ENCODE measurements around the gene PAX5.

The PAX5 gene

GRCh38 chr9:36924071-36924470, 110.0 kb downstream of the PAX5 start:
- Histone ChIP-seq H3K79me2 (ENCODE audit: insufficient read depth, low read depth) (no peaks in the 10 kb centered on the region), H3K4me1 (ENCODE audit: low read depth, poor library complexity, severe bottlenecking) (no peaks in the 10 kb centered on the region), H3K36me3 (ENCODE audit: insufficient read depth) (no peaks in the 10 kb centered on the region), H3K27ac (no peak overlapping the region), H2AFZ (ENCODE audit: low read depth) (no peak overlapping the region), H3K4me3 (IDR thresholded peaks at IDR 0.05; ENCODE audit: insufficient read depth, low read depth, low read length) (no peak overlapping the region), H3K27me3 (ENCODE audit: insufficient read depth, low read depth) (no peaks in the 10 kb centered on the region), H4K20me1 (ENCODE audit: insufficient read depth) (no peaks in the 10 kb centered on the region), H3K9ac (no peak overlapping the region), H3K4me2 (no peak overlapping the region)
- TF ChIP-seq CTCF (conservative IDR thresholded peaks at IDR 0.05; ENCODE audit: low read depth, low read length): no peak

- Histone ChIP-seq H3K36me3 (ENCODE audit: insufficient read depth) (no peaks in the 10 kb centered on the region), H2AFZ (ENCODE audit: low read depth) (no peak overlapping the region), H3K4me3 (IDR thresholded peaks at IDR 0.05; ENCODE audit: insufficient read depth, low read depth, low read length) (no peak overlapping the region), H4K20me1 (ENCODE audit: insufficient read depth) (no peaks in the 10 kb centered on the region), H3K9ac (no peak overlapping the region), H3K4me1 (ENCODE audit: low read depth, poor library complexity, severe bottlenecking) (no peaks in the 10 kb centered on the region), H3K27ac (no peak overlapping the region), H3K79me2 (ENCODE audit: insufficient read depth, low read depth) (no peaks in the 10 kb centered on the region), H3K27me3 (ENCODE audit: insufficient read depth, low read depth) (no peaks in the 10 kb centered on the region), H3K4me2 (no peak overlapping the region)
- no peak for TF ChIP-seq CTCF (conservative IDR thresholded peaks at IDR 0.05; ENCODE audit: low read depth, low read length)
These were observed 110.9 kb downstream of the PAX5 start for GRCh38 chr9:36923025-36923625.

GRCh38 chr9:36922548-36922947, 111.5 kb downstream of the PAX5 start:
- no peak overlapping the region for H3K4me3 ChIP-seq (IDR thresholded peaks at IDR 0.05; ENCODE audit: insufficient read depth, low read depth, low read length)
- H4K20me1 ChIP-seq (ENCODE audit: insufficient read depth): no peaks in the 10 kb centered on the region
- H3K27me3 ChIP-seq (ENCODE audit: insufficient read depth, low read depth): no peaks in the 10 kb centered on the region
- no peaks in the 10 kb centered on the region for H3K36me3 ChIP-seq (ENCODE audit: insufficient read depth)
- no peaks in the 10 kb centered on the region for H3K4me1 ChIP-seq (ENCODE audit: low read depth, poor library complexity, severe bottlenecking)
- H3K9ac ChIP-seq: no peak overlapping the region
- no peak overlapping the region for H3K27ac ChIP-seq
- H2AFZ ChIP-seq (ENCODE audit: low read depth): no peak overlapping the region
- no peak overlapping the region for H3K4me2 ChIP-seq
- no peak for TF ChIP-seq CTCF (conservative IDR thresholded peaks at IDR 0.05; ENCODE audit: low read depth, low read length)
- H3K79me2 ChIP-seq (ENCODE audit: insufficient read depth, low read depth): no peaks in the 10 kb centered on the region

- H3K27me3 ChIP-seq (ENCODE audit: insufficient read depth, low read depth): no peaks in the 10 kb centered on the region
- H3K9ac ChIP-seq: no peak overlapping the region
- no peak overlapping the region for H3K27ac ChIP-seq
- 0 out of 2 replicates have a peak, but pooled peaks have one; percentile 4 for TF ChIP-seq CTCF (conservative IDR thresholded peaks at IDR 0.05; ENCODE audit: low read depth, low read length)
- peak overlapping the region; percentile 40; the same call in 1 of the 2 replicates for H3K4me2 ChIP-seq
- H3K36me3 ChIP-seq (ENCODE audit: insufficient read depth): no peaks in the 10 kb centered on the region
- no peaks in the 10 kb centered on the region for H4K20me1 ChIP-seq (ENCODE audit: insufficient read depth)
- no peaks in the 10 kb centered on the region for H3K79me2 ChIP-seq (ENCODE audit: insufficient read depth, low read depth)
- H3K4me3 ChIP-seq (IDR thresholded peaks at IDR 0.05; ENCODE audit: insufficient read depth, low read depth, low read length): no peak overlapping the region
- H2AFZ ChIP-seq (ENCODE audit: low read depth): no peak overlapping the region
- peaks cover 25% of the 10 kb centered on the region for H3K4me1 ChIP-seq (ENCODE audit: low read depth, poor library complexity, severe bottlenecking)
These were observed 119.9 kb downstream of the PAX5 start for GRCh38 chr9:36914212-36914577.

Measured in KMS-11 (cell line).